AG08395 (cell line): Measurements from ENCODE around the gene C1QL1.

Experiments
- DNase-seq: peaks from one replicate; pipeline ENCODE4 v3.0.0; 2012; ENCODE audit warnings: mixed read lengths, low spot score

The C1QL1 gene

GRCh38 chr17:44968225-44969143 is at the start of gene C1QL1:
Gene C1QL1 (minus strand): TSS chr17:44968303. CDS start chr17:44968048, 255 bp downstream.
- DNase-seq: peak; percentile 99

- DNase-seq: no peak
These were observed 48.7 kb upstream of the C1QL1 start for GRCh38 chr17:45016823-45017222.

DNA sequence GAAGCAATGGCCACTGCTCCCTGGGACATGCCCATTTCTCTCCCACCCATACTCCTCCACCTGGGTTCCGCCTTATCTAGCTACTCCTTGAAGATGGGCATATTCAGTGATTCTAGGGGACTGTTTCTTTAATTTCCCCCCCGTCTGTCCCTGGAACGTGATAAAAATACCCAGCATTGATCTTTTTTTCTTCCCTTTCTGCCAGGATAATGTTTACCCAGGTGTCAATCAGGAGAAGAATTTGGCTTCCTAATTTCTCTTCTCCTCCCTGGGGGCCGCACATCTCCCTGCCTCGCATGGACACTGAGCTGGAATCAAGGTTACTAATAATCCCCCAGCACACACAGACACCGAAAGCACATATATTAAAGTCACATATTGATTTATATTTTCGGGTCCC is 48.1 kb upstream of the C1QL1 start:
- DNase-seq: no peak

- no peak for DNase-seq
These were observed 45.2 kb upstream of the C1QL1 start for GRCh38 chr17:45013021-45013997.

- DNase-seq: no peak
These were observed 43.7 kb upstream of the C1QL1 start for GRCh38 chr17:45011767-45012166.

- DNase-seq: no peak
These were observed 41.8 kb upstream of the C1QL1 start for GRCh38 chr17:45009676-45010467.

DNA sequence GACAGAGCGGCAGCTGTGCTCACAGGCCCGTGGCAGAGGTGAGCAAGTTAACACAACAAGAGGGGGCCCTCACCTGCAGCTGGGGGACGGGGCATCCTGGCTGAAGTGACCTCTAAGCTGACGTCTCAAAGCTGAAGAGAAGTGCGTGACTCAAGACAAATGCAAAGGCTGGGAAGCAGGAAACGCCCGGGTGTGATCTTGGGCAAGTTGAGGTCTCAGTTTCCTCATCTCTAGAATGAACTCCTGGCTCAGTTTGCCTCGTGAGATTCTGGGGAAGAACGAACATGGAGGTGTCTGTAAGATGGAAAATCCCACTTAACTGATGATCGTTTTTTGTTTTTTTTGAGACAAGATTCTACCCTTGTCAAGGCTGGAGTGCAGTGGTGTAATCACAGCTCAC is 40.1 kb upstream of the C1QL1 start:
- DNase-seq: no peak

DNA sequence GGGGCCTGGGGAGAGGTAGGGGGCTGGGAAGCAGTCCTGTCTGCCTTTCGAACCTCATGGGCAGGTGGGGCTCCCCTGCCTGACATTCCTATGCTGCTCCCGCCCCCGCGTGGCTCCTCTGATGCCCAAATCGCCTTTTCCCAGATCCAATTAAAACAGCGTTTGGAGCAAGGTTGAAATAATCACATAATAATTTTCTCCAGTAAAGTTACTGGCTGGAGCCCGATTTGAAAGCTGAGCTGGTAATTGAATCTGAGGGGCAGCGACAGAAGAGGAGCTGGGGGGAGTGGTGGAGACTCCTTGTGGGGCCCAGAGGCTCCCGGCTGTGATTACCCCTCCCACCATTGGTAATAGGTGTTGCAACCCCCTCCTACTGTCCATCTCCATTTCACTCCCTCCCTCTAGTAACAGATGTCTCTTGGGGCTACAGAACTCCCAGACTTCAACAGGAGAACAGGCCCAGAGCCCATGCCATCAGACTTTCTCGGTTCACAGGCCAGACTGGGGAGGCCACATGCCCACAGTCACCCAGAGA is 38.9 kb upstream of the C1QL1 start:
- DNase-seq: no peak

GRCh38 chr17:45005700-45006099 is 37.6 kb upstream of the C1QL1 start:
- DNase-seq: no peak

DNA sequence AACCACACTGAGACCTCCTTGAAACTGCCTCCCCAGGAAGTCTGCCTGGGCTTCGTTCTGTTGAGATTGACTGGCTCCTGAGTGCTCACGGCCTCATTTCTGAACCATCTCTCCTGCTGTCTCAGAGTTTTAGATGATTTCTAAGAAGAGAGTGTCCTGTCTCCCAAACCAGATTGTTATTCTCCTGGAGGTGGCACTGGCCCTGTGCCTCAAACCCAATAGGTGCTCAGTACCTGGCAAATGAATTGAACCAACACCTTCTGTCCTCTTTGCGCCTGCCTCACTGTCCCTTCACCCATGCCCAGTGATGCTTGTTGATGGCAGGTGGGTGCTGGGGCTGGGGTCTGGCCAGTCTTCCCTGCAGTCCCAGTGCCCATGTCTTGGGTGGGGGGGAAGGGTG is 36.3 kb upstream of the C1QL1 start:
- no peak for DNase-seq

DNA sequence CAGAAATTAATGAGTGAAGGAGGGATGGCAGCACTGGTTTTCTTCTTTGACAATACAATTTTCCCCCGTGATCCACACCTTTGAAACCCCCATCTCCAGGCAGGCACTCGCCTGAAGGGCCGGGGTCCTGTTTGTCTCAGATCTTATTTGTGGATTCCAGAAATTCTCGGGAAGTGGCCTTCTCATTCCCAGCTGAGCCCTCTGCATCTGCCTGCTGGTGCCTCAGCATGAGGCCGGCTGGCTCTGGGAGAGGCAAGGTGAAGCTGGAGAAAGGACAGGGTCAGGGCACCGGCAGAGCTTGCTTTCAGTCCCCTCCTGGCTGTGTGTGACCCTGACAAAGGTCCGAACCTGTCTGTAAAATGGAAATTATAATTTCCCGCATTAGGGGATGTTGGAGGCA is 35.8 kb upstream of the C1QL1 start:
- DNase-seq: no peak

DNA sequence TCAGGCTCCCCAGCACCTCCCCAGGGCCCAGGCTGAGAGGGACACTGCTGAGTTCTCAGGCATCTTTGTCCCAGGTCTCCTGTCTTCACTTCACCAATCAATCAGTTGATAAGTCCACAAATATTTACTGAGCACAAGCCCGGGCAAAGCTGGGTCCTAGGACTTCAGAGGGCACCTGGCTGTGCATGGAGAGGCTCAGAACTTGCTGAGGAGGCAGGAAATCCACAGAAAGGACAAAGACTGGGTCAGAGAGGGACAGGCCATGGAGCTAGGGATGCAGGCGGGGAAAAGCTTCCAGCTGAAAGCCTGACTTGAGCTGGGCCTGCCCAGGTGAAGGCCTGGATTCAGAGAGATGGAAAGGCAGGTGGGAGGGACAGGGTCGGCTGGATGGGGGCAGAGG is 33.2 kb upstream of the C1QL1 start:
- DNase-seq: no peak

DNA sequence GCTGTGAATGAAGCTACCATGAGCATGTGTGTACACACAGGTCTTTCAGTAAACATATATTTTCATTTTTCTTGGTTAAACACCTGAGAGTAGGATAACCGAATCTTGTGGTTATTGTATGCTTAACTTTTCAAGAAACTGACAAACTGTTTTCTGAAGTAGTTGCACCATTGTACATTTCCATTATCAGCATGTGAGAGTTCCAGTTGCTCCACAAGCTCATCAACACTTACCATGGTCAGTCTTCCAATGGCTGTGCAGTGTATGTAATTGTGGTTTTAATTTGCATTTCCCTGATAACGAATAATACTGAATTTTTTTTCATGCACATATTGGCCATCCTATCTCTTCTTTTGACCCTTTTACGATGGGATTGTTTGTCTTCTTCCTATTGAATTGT is 31.3 kb upstream of the C1QL1 start:
- DNase-seq: no peak

GRCh38 chr17:44998646-44999045 is 30.5 kb upstream of the C1QL1 start:
- no peak for DNase-seq

DNA sequence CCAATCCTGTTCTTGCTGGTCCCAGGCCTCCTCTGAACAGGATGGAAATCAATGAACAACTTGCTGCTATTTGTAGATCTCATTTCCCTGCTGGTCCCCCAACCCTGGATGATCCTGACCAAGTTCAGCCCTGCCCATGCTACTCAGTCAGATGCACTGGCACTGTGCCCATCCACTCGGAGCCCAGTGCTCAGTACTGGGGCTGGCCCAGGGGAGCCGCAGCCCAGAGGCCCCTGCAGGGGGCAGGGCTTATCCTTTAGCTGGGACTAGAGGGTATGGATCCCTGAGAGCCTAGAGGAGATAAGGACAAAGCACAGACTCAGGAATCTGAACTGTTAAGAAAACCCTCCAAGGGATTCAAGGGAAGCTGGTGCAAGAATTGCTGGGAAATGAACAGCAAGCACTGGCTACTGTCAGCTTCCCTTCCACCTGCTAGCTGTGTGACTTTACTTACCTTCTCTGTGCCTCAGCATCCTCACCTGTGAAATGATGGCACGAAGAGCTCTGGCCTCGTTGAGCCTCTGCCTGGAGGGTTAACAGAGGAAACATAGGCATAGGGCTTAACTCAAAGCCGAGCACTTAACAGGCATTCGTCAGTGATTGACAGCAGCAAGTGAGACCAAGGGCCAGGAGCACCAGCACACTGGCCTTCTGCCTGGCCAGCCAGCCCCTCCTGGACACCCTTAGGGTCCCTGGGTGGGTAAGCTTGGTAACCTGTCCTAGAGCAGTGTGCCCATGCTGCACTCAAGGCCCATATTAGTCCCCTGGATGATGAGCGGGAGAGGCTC is 29.8 kb upstream of the C1QL1 start:
- DNase-seq: no peak

- DNase-seq: no peak
These were observed 28.2 kb upstream of the C1QL1 start for GRCh38 chr17:44996304-44996703.

- no peak for DNase-seq
These were observed 27.4 kb upstream of the C1QL1 start for GRCh38 chr17:44995436-44996001.

DNA sequence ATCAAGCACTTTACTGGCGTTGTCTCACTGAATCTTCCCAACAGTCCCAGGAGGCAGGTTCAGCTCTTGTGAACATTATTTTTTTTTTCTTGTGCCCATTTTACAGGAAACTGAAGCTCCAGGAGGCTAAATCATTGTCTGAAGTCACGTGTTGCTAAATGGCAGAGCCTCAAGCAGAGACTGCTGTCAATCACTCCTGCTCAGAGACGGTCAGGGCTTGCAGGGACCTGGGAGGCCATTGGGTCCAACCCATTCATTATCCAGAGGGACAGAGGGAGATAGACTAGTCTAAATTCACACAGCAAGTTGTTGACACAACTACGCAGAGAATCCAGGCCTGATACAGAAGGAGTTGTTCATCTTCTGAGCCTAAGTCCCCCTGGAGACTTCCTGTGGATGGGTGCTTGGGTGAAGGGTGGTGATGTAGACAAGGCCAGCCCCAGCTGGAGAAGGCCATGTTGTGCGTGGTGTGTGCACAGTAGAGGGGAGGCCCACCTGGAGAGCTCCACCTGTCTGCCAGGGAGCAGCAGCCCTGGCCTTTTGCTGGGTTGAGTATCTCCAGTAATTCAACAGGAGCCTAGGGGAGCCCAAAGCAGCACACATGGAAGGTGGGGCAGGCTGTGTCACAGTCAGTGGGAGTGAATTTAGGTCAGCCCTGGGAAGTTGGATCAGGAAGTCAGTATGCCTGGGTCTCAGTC is 24.3 kb upstream of the C1QL1 start:
- DNase-seq: no peak

DNA sequence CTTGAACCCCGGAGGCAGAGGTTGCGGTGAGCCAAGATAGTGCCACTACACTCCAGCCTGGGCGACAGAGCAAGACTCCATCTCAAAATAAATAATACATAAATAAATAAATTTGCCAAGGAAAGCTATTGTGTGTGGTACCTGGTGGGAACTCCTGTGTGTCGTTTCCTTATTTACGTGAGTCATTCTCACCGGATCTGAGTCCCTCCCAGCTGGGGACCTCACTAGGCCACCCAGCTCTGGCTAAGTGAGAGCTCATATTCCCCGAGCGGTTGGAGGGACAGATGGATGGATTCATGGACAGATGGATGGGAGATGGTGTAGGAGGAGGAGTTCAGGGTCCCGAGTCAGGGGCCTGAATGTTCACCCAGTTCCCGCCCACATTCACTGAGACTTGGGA is 22.9 kb upstream of the C1QL1 start:
- no peak for DNase-seq
